Heart right ventricle (tissue), 16 donors: ENCODE measurements around the gene RXFP3. TPM values are rescaled to one million over a fixed set of nuclear protein-coding genes. Genes with fewer than 3 reads are reported as not detected.

Experiments
- ATAC-seq, 8 donors: fragments of 200-7000 bp; cut with Tn5 transposase; one replicate each; pipeline ENCODE4 v1.9.1; 2020; ENCODE audit warnings: mild to moderate bottlenecking in 8 of 8, moderate library complexity in 8 of 8, moderate number of reproducible peaks in 1 of 8
- DNase-seq, 2 donors: peaks; one replicate each; pipeline ENCODE4 v3.0.0-alpha.2; 2020
- H3K27ac ChIP-seq, 10 donors: fragments of 200-600 bp; sonication (generic) in 2 of 10; one replicate each; pipeline versions ENCODE4 v1.5.0 to v1.8.0; 2020 to 2022; ENCODE audit warnings: mild to moderate bottlenecking in 3 of 10
- H3K27me3 ChIP-seq, 7 donors: fragments of 200-600 bp; one replicate each; pipeline ENCODE4 v1.8.0; 2021 to 2022; ENCODE audit warnings: mild to moderate bottlenecking in 2 of 7
- H3K36me3 ChIP-seq, 9 donors: fragments of 200-600 bp; sonication (generic) in 1 of 9; one replicate each; pipeline versions ENCODE4 v1.5.0 to v1.8.0; 2020 to 2022; ENCODE audit warnings: mild to moderate bottlenecking in 2 of 9
- H3K4me1 ChIP-seq, 9 donors: fragments of 200-600 bp; sonication (generic) in 1 of 9; one replicate each; pipeline versions ENCODE4 v1.5.0 to v1.8.0; 2020 to 2022; ENCODE audit warnings: mild to moderate bottlenecking in 4 of 9
- H3K4me3 ChIP-seq, 10 donors: fragments of 200-600 bp; sonication (generic) in 2 of 10; one replicate each; pipeline versions ENCODE4 v1.5.0 to v1.8.0; 2020 to 2022; ENCODE audit warnings: mild to moderate bottlenecking in 7 of 10, moderate library complexity in 2 of 10
- H3K9me3 ChIP-seq, 11 donors: fragments of 200-600 bp in 10 of 11; sonication (generic) in 2 of 11; one replicate each; pipeline versions ENCODE4 v1.5.0 to v1.8.0; 2013 to 2022; ENCODE audit warnings: mild to moderate bottlenecking in 2 of 11, control low read depth in 1 of 11, moderate library complexity in 1 of 11
- CTCF ChIP-seq, 9 donors: fragments of 200-600 bp; sonication (generic) in 2 of 9; IDR thresholded peaks; one replicate each; pipeline versions ENCODE4 v1.5.0 to v1.8.0; 2021 to 2022; ENCODE audit warnings: antibody characterized with exemption in 9 of 9, mild to moderate bottlenecking in 5 of 9, moderate library complexity in 1 of 9
- WGBS, 2 donors: extraction: QIAGEN DNeasy Blood & Tissue Kit; methylation state at CpG; one replicate each; pipeline ENCODE4 v1.1.7; 2013; ENCODE audit warnings: inconsistent platforms in 1 of 2; 5-methylcytosine and 5-hydroxymethylcytosine counted together
- intact Hi-C, 10 donors: fragments of 100-400 bp; cut with DNase I; formaldehyde crosslinking; loops; one replicate each; pipeline versions ENCODE4 v1.11.1 to v1.14.2; 2022
- polyA plus RNA-seq, 2 donors: library from polyadenylated mRNA; stranded (reverse); fragments of 200-250 nt; gene quantifications; one replicate each; pipeline ENCODE4 v1.2.3, GENCODE V29; 2013
- total RNA-seq, 10 donors: library from RNA; stranded (reverse); fragmentation: NEBNext Ultra II Directional in 3 of 10; extraction: Animal tissue kit (Norgen Biotek cat#: 25700) in 3 of 10; gene quantifications; one replicate each; pipeline versions ENCODE4 v1.2.1 to v1.2.4, GENCODE V29; 2021 to 2023
- donor health status: Arrhythmogenic right ventricular cardiomyopathy.
- donor health status: ischemic (EF 13 %, LVEDD 7.1; RV severe dilation, severe dysfunction).
- donor health status: healthy with polysubstance abuse.
- donor health status: DM: no; HTN: yes; CAD: no.
- donor health status: DM: no; HTN: no; CAD: no.
- donor health status: ischemic (EF 25% LVEDD 6.9; RV normal size, moderate dysfunction).
- donor health status: ischemic (EF 25% LVEDD 5.7; RV mildly dilated, moderate dysfunction).
- donor health status: healthy.
- donor health status: DM: yes; HTN: yes; CAD: no.
- donor health status: Ischemic cardiomyopathy.
- donor health status: ischemic (EF 35%, LVEDD 5.7; RV mildly dilated, moderate dysfunction).
- donor health status: nonischemic (EF 11% LVEDD 7.7; RV severe dilation, severe dysfunction).
- donor health status: DM: yes; HTN: yes; CAD: no.
- donor health status: PGD.
- donor health status: ischemic (EF 29% LVEDD 5.4; RV normal size, mild dysfunction).
- donor health status: nonischemic (EF 23%, LVEDD 6.1; RV moderate dilation, normal function).

RXFP3 gene
- total and polyA plus RNA-seq, 12 donors: 0.01 TPM; not detected in 11

- H3K4me3 ChIP-seq: no peak overlapping the region
- ATAC-seq: peak in 4 of 8 donors; percentile 22 to 68 (median 40)
- H3K9me3 ChIP-seq: no peaks in the 10 kb centered on the region
- H3K27ac ChIP-seq: no peak overlapping the region
- TF ChIP-seq CTCF (IDR thresholded peaks at IDR 0.05): no peak
- WGBS, 2 donors: 63 to 71% methylated on average over 3 of the region's 3 CpGs
- no peak for DNase-seq
- intact Hi-C loops: loop anchor here in 5 of 10 donors (2.0 to 10.0 kb wide), 4 partner anchors 494 to 534 kb away; no protein-coding TSS in a partner anchor
- H3K4me1 ChIP-seq: peaks cover 0 to 5% (median 0%) of the 10 kb centered on the region in 9 donors
- no peaks in the 10 kb centered on the region for H3K27me3 ChIP-seq
- no peaks in the 10 kb centered on the region for H3K36me3 ChIP-seq
Measured at GRCh38 chr5:33968211-33969005, 32.2 kb downstream of the RXFP3 start.

GRCh38 chr5:33969572-33970452, 33.6 kb downstream of the RXFP3 start:
- DNase-seq (no peak), ATAC-seq (peak in 7 of 8 donors; percentile 74 to 85 (median 78))
- H3K4me3 ChIP-seq: no peak overlapping the region
- intact Hi-C loops: loop anchor here in 9 of 10 donors (2.0 to 10.0 kb wide), 6 partner anchors 495 to 538 kb away; no protein-coding TSS in a partner anchor
- H3K27ac ChIP-seq: no peak overlapping the region
- TF ChIP-seq CTCF (IDR thresholded peaks at IDR 0.05): peak; percentile 29 to 74 (median 67)
- no peaks in the 10 kb centered on the region for H3K27me3 ChIP-seq
- H3K36me3 ChIP-seq: no peaks in the 10 kb centered on the region
- WGBS, 2 donors: 51 to 57% methylated on average over 10 of the region's 10 CpGs
- H3K4me1 ChIP-seq: peaks cover 0 to 14% (median 0%) of the 10 kb centered on the region in 9 donors
- H3K9me3 ChIP-seq: no peaks in the 10 kb centered on the region

GRCh38 chr5:33973271-33973670, 37.1 kb downstream of the RXFP3 start:
- Histone ChIP-seq H3K36me3 (no peaks in the 10 kb centered on the region), H3K27ac (no peak overlapping the region), H3K4me1 (peaks cover 0 to 17% (median 0%) of the 10 kb centered on the region in 9 donors), H3K9me3 (no peaks in the 10 kb centered on the region), H3K4me3 (no peak overlapping the region), H3K27me3 (no peaks in the 10 kb centered on the region)
- intact Hi-C loops: loop anchor here in 4 of 10 donors (5.0 to 10.0 kb wide), 4 partner anchors 508 to 541 kb away; no protein-coding TSS in a partner anchor
- DNase-seq: no peak
- ATAC-seq: no peak
- no peak for TF ChIP-seq CTCF (IDR thresholded peaks at IDR 0.05)
- WGBS, 2 donors: 83 to 90% methylated on average over 2 of the region's 2 CpGs

- H3K4me1 ChIP-seq: peaks cover 0 to 17% (median 0%) of the 10 kb centered on the region in 9 donors
- H3K36me3 ChIP-seq: no peaks in the 10 kb centered on the region
- H3K4me3 ChIP-seq: no peak overlapping the region
- H3K27ac ChIP-seq: peak overlapping the region in 4 of 10 donors; percentile 14 to 41 (median 30)
- WGBS, 2 donors: 40 to 42% methylated on average over 5 of the region's 5 CpGs
- H3K9me3 ChIP-seq: no peaks in the 10 kb centered on the region
- DNase-seq (no peak), ATAC-seq (peak in 3 of 8 donors; percentile 35 to 42 (median 41))
- no peaks in the 10 kb centered on the region for H3K27me3 ChIP-seq
- no peak for TF ChIP-seq CTCF (IDR thresholded peaks at IDR 0.05)
- intact Hi-C loops: loop anchor here in 3 of 10 donors (5.0 to 10.0 kb wide), 3 partner anchors 511 to 779 kb away; no protein-coding TSS in a partner anchor
Measured at GRCh38 chr5:33975852-33976251, 39.7 kb downstream of the RXFP3 start.
